Caki2 (cell line): ENCODE measurements around the gene MANEAL. TPM values are rescaled to one million over a fixed set of nuclear protein-coding genes. Genes with fewer than 3 reads are reported as not detected.

Experiments used
- DNase-seq: peaks from one replicate; pipeline ENCODE4 v3.0.0-alpha.2; 2015; ENCODE audit warnings: low read depth
- in situ Hi-C: cut with HindIII; loops from 2 replicates; pipeline ENCODE4 v1.10.0; 2016; ENCODE audit warnings: low sequenced_read_pairs, low pct_unique_long_range_greater_than_20kb, mixed read lengths
- total RNA-seq: library from RNA; depleted of rRNA; stranded (reverse); fragments of >200 nt; shearing (Covaris generic); gene quantifications from 2 replicates; pipeline ENCODE4 v1.2.3, GENCODE V29; 2014; ENCODE audit warnings: low replicate concordance; rRNA removed

Gene MANEAL
- total RNA-seq, 1 experiment from 2014 or later = 30.0 TPM

GRCh38 chr1:37850352-37850955 is 56.8 kb downstream of the MANEAL start:
- in situ Hi-C loops = no loop called here

More at GRCh38 chr1:37850352-37850955, 56.8 kb downstream of the MANEAL start:
- DNase-seq = no peak

Other genes starting within 250 kb of the MANEAL start
- gene SNIP1, start 239.6 kb upstream of the MANEAL start, total RNA-seq = 9.1 and 24.2 TPM in 2 replicates
- 0.72 and 2.5 TPM in 2 replicates for gene DNALI1, start 236.9 kb upstream of the MANEAL start, total RNA-seq
- 15.6 and 31.0 TPM in 2 replicates for gene GNL2, start 197.9 kb upstream of the MANEAL start, total RNA-seq
- gene RSPO1, start 159.0 kb upstream of the MANEAL start, total RNA-seq = not detected in 2 replicates
- 9.8 and 14.5 TPM in 2 replicates for gene CDCA8, start 101.3 kb upstream of the MANEAL start, total RNA-seq
- not detected in 2 replicates for gene EPHA10, start 28.7 kb upstream of the MANEAL start, total RNA-seq
- 123 and 133 TPM in 2 replicates for gene C1orf122, start 13.9 kb downstream of the MANEAL start, total RNA-seq
- 12.3 and 25.1 TPM in 2 replicates for gene YRDC, start 14.4 kb downstream of the MANEAL start, total RNA-seq
- gene MTF1, start 65.7 kb downstream of the MANEAL start, total RNA-seq = 2.5 and 4.1 TPM in 2 replicates
- 13.0 and 21.0 TPM in 2 replicates for gene INPP5B, start 153.2 kb downstream of the MANEAL start, total RNA-seq
- 64.2 and 86.0 TPM in 2 replicates for gene SF3A3, start 196.2 kb downstream of the MANEAL start, total RNA-seq
- gene FHL3, start 211.7 kb downstream of the MANEAL start, total RNA-seq = 0.87 and 2.2 TPM in 2 replicates
- 45.4 and 105 TPM in 2 replicates for gene UTP11, start 218.9 kb downstream of the MANEAL start, total RNA-seq